SK-N-SH treated with all-trans-retinoic acid at 6 μM for 48 hours (cell line): ENCODE data around the gene FOXL1.

Experiments
- ARNTL ChIP-seq: fragments of 450-650 bp; formaldehyde crosslinking; IDR thresholded peaks from 2 replicates; pipeline ENCODE4 v1.5.0; 2020; ENCODE audit warnings: low read depth, mild to moderate bottlenecking, moderate library complexity, borderline replicate concordance
- BACH2 ChIP-seq: fragments of 250-450 bp; sonication (Bioruptor Pico); IDR thresholded peaks from 2 replicates; pipeline ENCODE4 v1.9.0; 2021; ENCODE audit warnings: mild to moderate bottlenecking, borderline replicate concordance
- CREB5 ChIP-seq: fragments of 250-450 bp; sonication (Bioruptor Pico); IDR thresholded peaks from 2 replicates; pipeline ENCODE4 v1.5.1; 2020; ENCODE audit warnings: low read depth, mild to moderate bottlenecking, moderate library complexity
- CSDC2 ChIP-seq: fragments of 250-450 bp; sonication (Bioruptor Pico); IDR thresholded peaks from 2 replicates; pipeline ENCODE4 v1.5.0; 2020; ENCODE audit warnings: mild to moderate bottlenecking, moderate library complexity
- ESRRG ChIP-seq: fragments of 250-450 bp; sonication (Bioruptor Pico); IDR thresholded peaks from 2 replicates; pipeline ENCODE4 v1.6.1; 2021; ENCODE audit warnings: mild to moderate bottlenecking
- ISL1 ChIP-seq: fragments of 250-450 bp; sonication (Bioruptor Pico); IDR thresholded peaks from 2 replicates; pipeline ENCODE4 v2.1.2; 2022; ENCODE audit warnings: mild to moderate bottlenecking, moderate library complexity
- SNAI2 ChIP-seq: fragments of 250-450 bp; sonication (Bioruptor Pico); IDR thresholded peaks from 2 replicates; pipeline ENCODE4 v1.5.0; 2020; ENCODE audit warnings: mild to moderate bottlenecking, moderate library complexity
- TCF4 ChIP-seq: fragments of 250-450 bp; sonication (Bioruptor Pico); IDR thresholded peaks from 2 replicates; pipeline ENCODE4 v1.8.0; 2021; ENCODE audit warnings: mild to moderate bottlenecking, moderate library complexity, borderline replicate concordance
- ZFP3 ChIP-seq: fragments of 250-450 bp; sonication (Bioruptor Pico); IDR thresholded peaks from 2 replicates; pipeline ENCODE4 v1.5.0; 2020; ENCODE audit warnings: mild to moderate bottlenecking, moderate library complexity
- ZFP30 ChIP-seq: fragments of 450-650 bp; formaldehyde crosslinking; IDR thresholded peaks from 2 replicates; pipeline ENCODE4 v1.5.0; 2022; ENCODE audit warnings: mild to moderate bottlenecking, moderate library complexity
- ZNF565 ChIP-seq: fragments of 450-650 bp; formaldehyde crosslinking; conservative IDR thresholded peaks from 2 replicates; pipeline ENCODE4 v1.5.0; 2020; ENCODE audit warnings: low read depth, mild to moderate bottlenecking, moderate library complexity
- ZNF70 ChIP-seq: fragments of 450-650 bp; formaldehyde crosslinking; IDR thresholded peaks from 2 replicates; pipeline ENCODE4 v1.5.0; 2020; ENCODE audit warnings: mild to moderate bottlenecking, moderate library complexity
- ZNF8 ChIP-seq: fragments of 450-650 bp; formaldehyde crosslinking; IDR thresholded peaks from 2 replicates; pipeline ENCODE4 v1.5.0; 2020; ENCODE audit warnings: mild to moderate bottlenecking, moderate library complexity

GRCh38 chr16:86628614-86629013, 50.3 kb downstream of the FOXL1 start:
- TF ChIP-seq ZNF565 (CRISPR knock-in tag) (no peak), ISL1 (CRISPR knock-in tag) (no peak), TCF4 (CRISPR knock-in tag) (no peak), ZFP30 (no peak), ZFP3 (CRISPR knock-in tag) (no peak), CREB5 (no peak), ARNTL (CRISPR knock-in tag) (no peak), CSDC2 (CRISPR knock-in tag) (no peak), SNAI2 (CRISPR knock-in tag) (no peak), ZNF8 (CRISPR knock-in tag) (no peak), BACH2 (CRISPR knock-in tag) (no peak), ZNF70 (CRISPR knock-in tag) (no peak), ESRRG (CRISPR knock-in tag) (no peak)
